ENCODE results near the gene KRT36. TPM values are rescaled to one million over a fixed set of nuclear protein-coding genes. Genes with fewer than 3 reads are reported as not detected.

KRT36 gene
- total RNA-seq: not detected in 2 replicates

DNA sequence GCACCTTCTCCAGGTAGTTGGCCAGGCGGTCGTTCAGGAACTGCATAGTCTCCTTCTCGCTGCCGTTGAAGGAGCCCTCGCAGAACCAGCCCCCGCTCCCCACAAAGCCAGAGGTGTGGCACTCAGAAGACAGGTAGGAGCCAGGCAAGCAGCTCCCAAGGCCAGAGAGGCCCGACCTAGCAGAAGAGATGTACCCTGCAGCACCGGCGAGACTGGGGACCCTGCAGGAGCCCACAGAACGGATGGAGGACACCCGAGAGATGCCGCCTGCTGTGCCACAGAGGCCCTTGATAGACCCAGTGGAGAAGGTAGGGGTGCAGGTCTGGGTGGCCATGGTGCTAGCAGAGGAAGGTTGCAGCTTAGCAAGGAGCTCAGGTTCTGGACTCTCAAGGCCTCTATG, at the start of gene KRT36:
TSS of gene KRT36 (minus strand) at position 380 of the 400 bp plus-strand sequence. CDS start at position 334, 46 bp downstream.

GRCh38 chr17:41518789-41519449, 29.2 kb upstream of the KRT36 start, which contains the start of gene KRT15:
TSS of gene KRT15 (minus strand) at chr17:41518890. CDS start at chr17:41518827, 63 bp downstream.

DNA sequence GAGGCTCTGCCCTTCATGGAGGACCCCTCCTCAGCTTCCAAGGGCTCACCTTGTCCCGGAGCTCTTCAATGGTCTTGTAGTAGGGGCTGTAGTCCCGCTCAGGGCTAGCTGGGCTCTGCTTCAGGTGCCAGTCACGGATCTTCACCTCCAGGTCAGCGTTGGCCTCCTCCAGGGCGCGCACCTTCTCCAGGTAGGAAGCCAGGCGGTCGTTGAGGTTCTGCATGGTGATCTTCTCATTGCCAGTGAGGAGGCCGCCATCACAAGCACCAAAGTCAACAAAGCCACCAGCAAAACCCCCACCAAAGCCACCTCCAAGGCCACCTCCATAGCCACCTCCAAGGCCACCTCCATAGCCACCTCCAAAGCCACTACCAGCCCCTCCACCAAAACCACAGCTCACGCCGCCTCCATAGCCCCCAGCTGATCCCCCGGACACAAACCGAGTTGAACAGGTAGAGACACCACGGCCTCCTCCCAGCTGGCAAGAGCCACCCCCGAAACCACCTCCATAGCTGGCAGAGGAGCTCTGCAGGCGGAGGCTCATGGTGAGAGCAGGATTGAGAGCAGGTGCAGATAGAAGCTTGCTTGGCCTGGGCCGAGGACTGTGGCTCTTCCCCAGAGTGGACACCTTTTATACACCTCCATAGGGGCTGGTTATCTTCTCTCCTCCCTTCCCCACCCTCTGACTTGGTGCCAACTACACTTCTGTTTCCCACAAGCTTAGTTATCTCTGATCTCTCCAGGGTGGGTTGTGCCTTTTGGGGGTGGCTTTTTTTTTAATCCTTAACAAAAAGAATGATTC, 15.5 kb upstream of the KRT36 start, which contains the start of gene KRT13:
TSS of gene KRT13 (minus strand) at position 606 of the 802 bp plus-strand sequence. CDS start at position 544, 62 bp downstream.

DNA sequence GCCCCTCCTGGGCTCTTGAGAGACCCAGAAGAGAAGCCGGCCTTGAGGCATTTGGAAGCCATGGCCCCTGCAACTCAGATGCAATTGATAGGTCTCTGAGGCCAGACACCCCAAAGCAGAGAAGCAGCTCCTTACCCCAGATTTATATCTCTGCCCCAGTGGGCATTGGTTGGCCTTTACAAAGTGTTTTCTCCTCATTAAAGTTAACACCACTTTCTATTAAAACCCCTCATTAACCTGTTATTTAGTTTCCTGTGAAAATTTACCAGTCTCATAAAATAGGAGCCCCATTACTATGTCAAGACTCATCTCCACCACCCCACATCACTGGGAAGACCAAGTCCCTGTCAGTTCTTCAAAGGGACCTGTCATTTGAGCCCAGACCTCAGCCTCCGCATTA, 8.7 kb downstream of the KRT36 start, which contains the start of gene KRT35:
TSS of gene KRT35 (minus strand) at position 116 of the 400 bp plus-strand sequence. CDS start at position 62, 54 bp downstream.

GRCh38 chr17:41466988-41467387, 22.7 kb downstream of the KRT36 start, which contains the start of gene KRT32:
TSS of gene KRT32 (minus strand) at chr17:41467386. CDS start at chr17:41467325, 61 bp downstream.

DNA sequence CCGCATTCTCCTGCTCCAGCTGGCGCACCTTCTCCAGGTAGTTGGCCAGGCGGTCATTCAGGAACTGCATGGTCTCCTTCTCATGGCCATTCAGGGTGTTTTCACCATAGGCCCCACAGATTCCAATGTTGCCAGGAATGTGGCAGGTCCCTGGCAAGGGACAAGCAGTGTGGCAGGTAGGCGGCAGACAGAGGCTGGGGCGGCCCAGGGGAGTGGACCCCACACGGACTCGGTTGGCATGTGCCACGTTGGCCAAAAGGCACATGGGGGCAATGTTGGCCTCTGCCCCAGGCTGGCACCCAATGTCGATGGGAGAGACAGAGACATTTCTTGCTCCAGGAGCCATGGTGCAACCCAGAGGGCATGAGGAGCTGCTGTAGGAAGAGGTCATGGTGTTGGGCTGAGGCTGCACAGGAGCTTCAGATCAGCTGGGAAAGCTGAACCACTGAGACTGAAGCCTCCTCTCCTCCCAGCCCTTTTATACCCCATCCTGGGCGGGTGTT, 49.1 kb downstream of the KRT36 start, which contains the start of gene KRT38:
TSS of gene KRT38 (minus strand) at position 453 of the 503 bp plus-strand sequence. CDS start at position 391, 62 bp downstream.

Other genes starting within 250 kb of the KRT36 start
- gene KRTAP9-4, start 240.2 kb downstream of the KRT36 start, total RNA-seq: not detected in 2 replicates
- not detected in 2 replicates for gene KRTAP9-9, start 234.5 kb downstream of the KRT36 start, total RNA-seq
- not detected in 2 replicates for gene KRTAP9-6, start 224.5 kb downstream of the KRT36 start, total RNA-seq
- not detected in 2 replicates for gene KRTAP9-7, start 214.2 kb downstream of the KRT36 start, total RNA-seq
- not detected in 2 replicates for gene KRTAP29-1, start 187.1 kb downstream of the KRT36 start, total RNA-seq
- gene KRTAP16-1, start 180.6 kb downstream of the KRT36 start, total RNA-seq: not detected in 2 replicates
- not detected in 2 replicates for gene KRTAP17-1, start 174.2 kb downstream of the KRT36 start, total RNA-seq
- gene KRT33A, start 139.1 kb downstream of the KRT36 start, total RNA-seq: 0.35 TPM in 1 of 2 replicates, not detected in the other
- gene KRT33B, start 120.1 kb downstream of the KRT36 start, total RNA-seq: not detected in 2 replicates
- 0.35 TPM in 1 of 2 replicates, not detected in the other for gene KRT34, start 107.6 kb downstream of the KRT36 start, total RNA-seq
- 0.05 and 0.28 TPM in 2 replicates for gene KRT31, start 92.3 kb downstream of the KRT36 start, total RNA-seq
- not detected in 2 replicates for gene KRT37, start 65.3 kb downstream of the KRT36 start, total RNA-seq
- not detected in 2 replicates for gene KRT38, start 48.9 kb downstream of the KRT36 start, total RNA-seq
- gene KRT32, start 22.5 kb downstream of the KRT36 start, total RNA-seq: 0.21 TPM in 1 of 2 replicates, not detected in the other
- not detected in 2 replicates for gene KRT35, start 8.8 kb downstream of the KRT36 start, total RNA-seq
- gene KRT13, start 15.7 kb upstream of the KRT36 start, total RNA-seq: 591 and 752 TPM in 2 replicates
- 292 and 317 TPM in 2 replicates for gene KRT15, start 29.0 kb upstream of the KRT36 start, total RNA-seq
- 4,405 and 5,932 TPM in 2 replicates for gene KRT19, start 38.4 kb upstream of the KRT36 start, total RNA-seq
- gene KRT9, start 82.1 kb upstream of the KRT36 start, total RNA-seq: 0.78 and 1.0 TPM in 2 replicates
- gene KRT14, start 97.0 kb upstream of the KRT36 start, total RNA-seq: 5,968 and 7,158 TPM in 2 replicates
- 4,917 and 6,689 TPM in 2 replicates for gene KRT16, start 122.9 kb upstream of the KRT36 start, total RNA-seq
- gene KRT17, start 134.7 kb upstream of the KRT36 start, total RNA-seq: 20,831 and 21,525 TPM in 2 replicates
- 116 and 141 TPM in 2 replicates for gene EIF1, start 199.0 kb upstream of the KRT36 start, total RNA-seq
- gene GAST, start 222.4 kb upstream of the KRT36 start, total RNA-seq: 7.2 TPM in 1 of 2 replicates, not detected in the other
- gene HAP1, start 244.7 kb upstream of the KRT36 start, total RNA-seq: 0.71 and 7.3 TPM in 2 replicates

All from airway epithelial cell (primary cell).